GM12878 (cell line): ENCODE measurements around the gene PFKFB3. TPM values are rescaled to one million over a fixed set of nuclear protein-coding genes. Genes with fewer than 3 reads are reported as not detected.

Experiments used
- ATAC-seq: fragments of 200-7000 bp; cut with Tn5 transposase; 3 replicates; pipeline ENCODE4 v1.9.1; 2020; ENCODE audit warnings: mild to moderate bottlenecking, moderate library complexity
- BruUV-seq: library from RNA; stranded (reverse); fragments of 400-500 nt; replicated peaks from 2 replicates; lab custom pipeline; 2021; lab: Mats Ljungman, UMichigan
- CTCF ChIA-PET: fragments of 300-600 bp; sonication (Branson Sonifier 250); formaldehyde crosslinking; extraction: SDS; loops from one replicate; lab custom pipeline; 2021; ENCODE audit warnings: inconsistent platforms; lab: Yijun Ruan, JAX
- POLR2A ChIA-PET: fragments of 350-600 bp; formaldehyde crosslinking; extraction: SDS; loops from one replicate; lab custom pipeline; 2021; ENCODE audit warnings: inconsistent platforms; lab: Charles Lee
- RAD21 ChIA-PET: fragments of 300-600 bp; sonication (Branson Sonifier 250); formaldehyde crosslinking; loops from one replicate; lab custom pipeline; 2023; ENCODE audit warnings: antibody characterized with exemption; ENCODE audit not compliant: unreplicated experiment; lab: Charles Lee
- SMC1A ChIA-PET: fragments of 300-600 bp; sonication (Branson Sonifier 250); formaldehyde crosslinking; loops from one replicate; lab custom pipeline; 2023; ENCODE audit not compliant: unreplicated experiment, uncharacterized antibody; lab: Charles Lee
- DNase-seq: peaks from one replicate; pipeline ENCODE4 v3.0.0-alpha.2; 2011; ENCODE audit warnings: low read depth, low spot score
- FAIRE-seq: peaks from 3 replicates; lab custom pipeline; 2011; peaks lifted over from hg19 to GRCh38; lab: Jason Lieb, UNC
- H2AFZ ChIP-seq: 2 replicates; pipeline ENCODE4 v1.6.0; 2011; ENCODE audit warnings: low read depth, low read length, control low read depth; ENCODE audit not compliant: control insufficient read depth
- H3K27ac ChIP-seq: 2 replicates; pipeline ENCODE4 v1.5.1; 2011; ENCODE audit warnings: control low read depth; ENCODE audit not compliant: control insufficient read depth, insufficient read depth
- H3K27me3 ChIP-seq, 2 experiments: replicated peaks in 1 of 2; 2 replicates each; pipeline versions ENCODE4 v1.6.0 to v1.6.1; 2011; ENCODE audit warnings: low read length in 1 of 2; ENCODE audit not compliant: control insufficient read depth in 2 of 2, insufficient read depth in 2 of 2
- H3K36me3 ChIP-seq, 2 experiments: 2 replicates each; pipeline ENCODE4 v1.5.1; 2011; ENCODE audit warnings: low read length in 1 of 2; ENCODE audit not compliant: control insufficient read depth in 2 of 2, insufficient read depth in 2 of 2
- H3K4me1 ChIP-seq: 2 replicates; pipeline ENCODE4 v1.6.1; 2011; ENCODE audit warnings: mild to moderate bottlenecking, low read length, moderate library complexity, mixed read lengths; ENCODE audit not compliant: control insufficient read depth, insufficient read depth
- H3K4me2 ChIP-seq: 2 replicates; pipeline ENCODE4 v1.6.0; 2011; ENCODE audit warnings: control low read depth; ENCODE audit not compliant: control insufficient read depth, insufficient read depth
- H3K4me3 ChIP-seq: fragments of 200-600 bp; sonication (generic); 2 replicates; pipeline ENCODE4 v1.5.1; 2016
- H3K79me2 ChIP-seq: 2 replicates; pipeline ENCODE4 v1.6.0; 2011; ENCODE audit warnings: low read length; ENCODE audit not compliant: control insufficient read depth, insufficient read depth
- H3K9ac ChIP-seq: 2 replicates; pipeline ENCODE4 v1.8.0; 2011; ENCODE audit warnings: low read length, control low read depth, mixed read lengths; ENCODE audit not compliant: control insufficient read depth, insufficient read depth
- H3K9me3 ChIP-seq: replicated peaks from 3 replicates; pipeline ENCODE4 v1.5.1; 2011; ENCODE audit warnings: mild to moderate bottlenecking, low read length; ENCODE audit not compliant: control insufficient read depth, insufficient read depth
- H4K20me1 ChIP-seq: 2 replicates; pipeline ENCODE4 v1.6.0; 2011; ENCODE audit not compliant: control insufficient read depth, insufficient read depth
- DPF2 ChIP-seq: fragments of 450-650 bp; IDR thresholded peaks from 2 replicates; pipeline ENCODE4 v1.6.1; 2017; ENCODE audit warnings: mild to moderate bottlenecking
- FOS ChIP-seq: IDR thresholded peaks from 3 replicates; pipeline ENCODE4 v1.6.1; 2011; ENCODE audit warnings: borderline replicate concordance; ENCODE audit not compliant: insufficient read length; ENCODE audit errors: extremely low read depth
- JUNB ChIP-seq: IDR thresholded peaks from 2 replicates; pipeline ENCODE4 v1.6.1; 2016; ENCODE audit warnings: antibody characterized with exemption, mild to moderate bottlenecking
- MTA2 ChIP-seq: fragments of 450-650 bp; IDR thresholded peaks from 2 replicates; pipeline ENCODE4 v1.6.1; 2016; ENCODE audit warnings: low read depth, mild to moderate bottlenecking, moderate library complexity
- RAD51 ChIP-seq: fragments of 450-650 bp; IDR thresholded peaks from 2 replicates; pipeline ENCODE4 v1.6.1; 2016; ENCODE audit warnings: moderate library complexity, mild to moderate bottlenecking, inconsistent platforms
- STAT3 ChIP-seq: IDR thresholded peaks from 2 replicates; pipeline ENCODE4 v1.6.1; 2011; ENCODE audit warnings: low read depth, low read length, improper control_type of control experiment
- ZNF207 ChIP-seq: fragments of 450-650 bp; IDR thresholded peaks from 2 replicates; pipeline ENCODE4 v1.6.1; 2014; ENCODE audit warnings: antibody characterized with exemption, mild to moderate bottlenecking, borderline replicate concordance
- ZNF24 ChIP-seq: fragments of 450-650 bp; IDR thresholded peaks from 2 replicates; pipeline ENCODE4 v1.6.1; 2017; ENCODE audit warnings: antibody characterized with exemption, mild to moderate bottlenecking
- WGBS: methylation state at CpG from one replicate; pipeline ENCODE4 v1.1.6; 2016; ENCODE audit warnings: low lambda C conversion rate; ENCODE audit not compliant: insufficient replicate concordance, insufficient coverage; ENCODE audit errors: missing lambda C conversion rate; 5-methylcytosine and 5-hydroxymethylcytosine counted together
- in situ Hi-C: fragments of 300-500 bp; cut with MboI; formaldehyde crosslinking; loops from 9 replicates; pipeline ENCODE4 v1.14.3; 2018; ENCODE audit warnings: mixed read lengths
- intact Hi-C: fragments of 100-400 bp; cut with micrococcal nuclease; formaldehyde crosslinking; loops from one replicate; pipeline ENCODE4 v1.14.2; 2022; ENCODE audit not compliant: unreplicated experiment
- polyA plus RNA-seq, 11 experiments: library from polyadenylated mRNA; depleted of rRNA in 4 of 11; unstranded in 6 of 11; stranded (reverse) in 5 of 11; fragments of >200 nt; fragmentation: Nextera tagmentation in 4 of 11; fragmentation: Illumina TruSeq in 1 of 11; extraction: Ambion mirVana in 4 of 11; extraction: Trizol in 1 of 11; gene quantifications; 1 replicate in 1 of 11; 2 replicates in 10 of 11; pipeline versions ENCODE4 v1.2.1 to v1.2.3, GENCODE V29; 2011 to 2016; ENCODE audit warnings: inconsistent platforms in 2 of 11, missing spikeins in 2 of 11, low read depth in 1 of 11
- total RNA-seq, 4 experiments: library from RNA; depleted of rRNA in 3 of 4; stranded (reverse); fragments of >200 nt in 3 of 4; fragmentation: Illumina TruSeq in 1 of 4; extraction: Trizol in 1 of 4; gene quantifications; 2 replicates each; pipeline versions ENCODE4 v1.2.1 to v1.2.3, GENCODE V29; 2013 to 2021
- TF ChIP-seq, protein P1 (sequence below): fragments of 450-650 bp; IDR thresholded peaks from 2 replicates; pipeline ENCODE4 v1.6.1; 2017; ENCODE audit warnings: low read depth, mild to moderate bottlenecking, moderate library complexity
- TF ChIP-seq, protein P2 (sequence below): fragments of 450-650 bp; IDR thresholded peaks from 2 replicates; pipeline ENCODE4 v1.6.1; 2016; ENCODE audit warnings: mild to moderate bottlenecking, moderate library complexity, borderline replicate concordance
- TF ChIP-seq, protein P3 (sequence below): IDR thresholded peaks from 2 replicates; pipeline ENCODE4 v1.6.1; 2011; ENCODE audit warnings: borderline replicate concordance, low read depth, mild to moderate bottlenecking, moderate library complexity, low read length; ENCODE audit not compliant: insufficient read depth, poor library complexity, severe bottlenecking

Gene PFKFB3
- total and polyA plus RNA-seq, 10 of the 15 experiments (the other 5 are each of a cell fraction or from before 2014, with no cell fraction given) = 1.6 to 46.7 (median 13.7) TPM

DNA sequence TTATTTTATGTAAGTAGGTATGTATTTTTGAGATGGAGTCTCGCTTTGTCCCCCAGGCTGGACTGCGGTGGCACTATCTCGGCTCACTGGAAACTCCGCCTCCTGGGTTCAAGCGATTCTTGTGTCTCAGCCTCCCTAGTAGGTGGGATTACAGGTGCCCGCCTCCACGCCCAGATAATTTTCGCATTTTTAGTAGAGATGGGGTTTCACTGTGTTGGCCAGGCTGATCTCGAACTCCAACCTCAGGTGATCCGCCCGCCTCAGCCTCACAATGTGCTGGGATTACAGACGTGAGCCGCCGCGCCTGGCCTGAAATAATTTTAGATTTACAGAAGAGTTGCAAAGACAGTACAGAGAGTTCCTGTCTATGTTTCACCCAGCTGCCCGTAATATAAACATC lies 37.5 kb downstream of the PFKFB3 start:
- POLR2A ChIA-PET = no interaction called here
- Histone ChIP-seq H3K36me3 (peaks cover 0 to 2% of the 10 kb centered on the region in 2 experiments; a peak in 1 of 4 replicates), H3K9me3 (no peaks in the 10 kb centered on the region), H3K27ac (no peak overlapping the region), H3K9ac (no peak overlapping the region), H2AFZ (no peak overlapping the region), H3K4me3 (no peak overlapping the region), H3K27me3 (no peaks in the 10 kb centered on the region), H3K4me1 (no peaks in the 10 kb centered on the region), H4K20me1 (no peaks in the 10 kb centered on the region; the same call in 1 of the 2 replicates), H3K79me2 (no peaks in the 10 kb centered on the region), H3K4me2 (no peak overlapping the region)
- WGBS = 78% methylated on average over 16 of the region's 16 CpGs
- intact Hi-C loops (no loop called here), in situ Hi-C loops (no loop called here)
- DNase-seq = no peak
- FAIRE-seq = no peak
- no TSS peak for BruUV-seq
- ATAC-seq = no peak
- TF ChIP-seq STAT3 (no peak), RAD51 (no peak)
- RAD21 ChIA-PET = no interaction called here
- SMC1A ChIA-PET = no interaction called here
- CTCF ChIA-PET = no interaction called here

DNA sequence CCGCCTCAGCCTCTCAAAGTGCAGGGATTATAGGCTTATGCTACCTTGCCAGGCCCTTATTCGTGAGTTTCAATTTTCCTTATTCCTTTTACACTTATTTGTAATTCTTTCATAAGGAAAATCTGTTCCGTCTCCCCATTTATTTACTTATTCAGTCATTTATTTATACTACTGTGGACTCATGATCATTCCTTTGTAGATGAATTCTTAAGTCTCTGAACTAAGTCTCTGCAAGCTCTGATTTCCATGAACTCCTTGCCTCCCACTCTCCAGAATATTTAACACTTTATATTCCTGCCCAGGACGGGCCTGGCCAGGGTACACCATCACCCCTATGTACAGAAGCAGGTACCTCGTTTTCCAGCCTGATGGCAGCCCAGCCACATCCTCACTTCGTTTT lies 39.4 kb downstream of the PFKFB3 start:
- WGBS = 18% methylated on average over 6 of the region's 6 CpGs
- RAD21 ChIA-PET = no interaction called here
- no peak for ATAC-seq
- no peaks in the 10 kb centered on the region for H3K4me1 ChIP-seq
- in situ Hi-C loops (no loop called here), intact Hi-C loops (no loop called here)
- no peaks in the 10 kb centered on the region for H3K79me2 ChIP-seq
- POLR2A ChIA-PET = interaction anchor here (0.6 kb wide), 1 partner anchor 160 kb away, joined by 3 read pairs; no protein-coding TSS in a partner anchor
- CTCF ChIA-PET = interaction anchor here (0.9 to 2.2 kb wide), 2 partner anchors 160 to 164 kb away, joined by 4 to 7 read pairs; no protein-coding TSS in a partner anchor
- no peak for DNase-seq
- SMC1A ChIA-PET = interaction anchor here (0.9 to 1.7 kb wide), 3 partner anchors 14 to 160 kb away, joined by 3 to 5 read pairs (median 3); no protein-coding TSS in a partner anchor
- BruUV-seq = no TSS peak
- no peak for FAIRE-seq
- H3K27ac ChIP-seq = no peak overlapping the region
- H3K9ac ChIP-seq = no peak overlapping the region
- no peak overlapping the region for H3K4me2 ChIP-seq
- H3K36me3 ChIP-seq = no peaks in the 10 kb centered on the region
- H3K9me3 ChIP-seq = no peaks in the 10 kb centered on the region
- H3K27me3 ChIP-seq = no peaks in the 10 kb centered on the region
- H4K20me1 ChIP-seq = no peaks in the 10 kb centered on the region; the same call in 1 of the 2 replicates
- no peak overlapping the region for H3K4me3 ChIP-seq
- no peak overlapping the region for H2AFZ ChIP-seq
- TF ChIP-seq, protein P1, sequence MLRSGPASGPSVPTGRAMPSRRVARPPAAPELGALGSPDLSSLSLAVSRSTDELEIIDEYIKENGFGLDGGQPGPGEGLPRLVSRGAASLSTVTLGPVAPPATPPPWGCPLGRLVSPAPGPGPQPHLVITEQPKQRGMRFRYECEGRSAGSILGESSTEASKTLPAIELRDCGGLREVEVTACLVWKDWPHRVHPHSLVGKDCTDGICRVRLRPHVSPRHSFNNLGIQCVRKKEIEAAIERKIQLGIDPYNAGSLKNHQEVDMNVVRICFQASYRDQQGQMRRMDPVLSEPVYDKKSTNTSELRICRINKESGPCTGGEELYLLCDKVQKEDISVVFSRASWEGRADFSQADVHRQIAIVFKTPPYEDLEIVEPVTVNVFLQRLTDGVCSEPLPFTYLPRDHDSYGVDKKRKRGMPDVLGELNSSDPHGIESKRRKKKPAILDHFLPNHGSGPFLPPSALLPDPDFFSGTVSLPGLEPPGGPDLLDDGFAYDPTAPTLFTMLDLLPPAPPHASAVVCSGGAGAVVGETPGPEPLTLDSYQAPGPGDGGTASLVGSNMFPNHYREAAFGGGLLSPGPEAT = no peak
- TF ChIP-seq, protein P2, sequence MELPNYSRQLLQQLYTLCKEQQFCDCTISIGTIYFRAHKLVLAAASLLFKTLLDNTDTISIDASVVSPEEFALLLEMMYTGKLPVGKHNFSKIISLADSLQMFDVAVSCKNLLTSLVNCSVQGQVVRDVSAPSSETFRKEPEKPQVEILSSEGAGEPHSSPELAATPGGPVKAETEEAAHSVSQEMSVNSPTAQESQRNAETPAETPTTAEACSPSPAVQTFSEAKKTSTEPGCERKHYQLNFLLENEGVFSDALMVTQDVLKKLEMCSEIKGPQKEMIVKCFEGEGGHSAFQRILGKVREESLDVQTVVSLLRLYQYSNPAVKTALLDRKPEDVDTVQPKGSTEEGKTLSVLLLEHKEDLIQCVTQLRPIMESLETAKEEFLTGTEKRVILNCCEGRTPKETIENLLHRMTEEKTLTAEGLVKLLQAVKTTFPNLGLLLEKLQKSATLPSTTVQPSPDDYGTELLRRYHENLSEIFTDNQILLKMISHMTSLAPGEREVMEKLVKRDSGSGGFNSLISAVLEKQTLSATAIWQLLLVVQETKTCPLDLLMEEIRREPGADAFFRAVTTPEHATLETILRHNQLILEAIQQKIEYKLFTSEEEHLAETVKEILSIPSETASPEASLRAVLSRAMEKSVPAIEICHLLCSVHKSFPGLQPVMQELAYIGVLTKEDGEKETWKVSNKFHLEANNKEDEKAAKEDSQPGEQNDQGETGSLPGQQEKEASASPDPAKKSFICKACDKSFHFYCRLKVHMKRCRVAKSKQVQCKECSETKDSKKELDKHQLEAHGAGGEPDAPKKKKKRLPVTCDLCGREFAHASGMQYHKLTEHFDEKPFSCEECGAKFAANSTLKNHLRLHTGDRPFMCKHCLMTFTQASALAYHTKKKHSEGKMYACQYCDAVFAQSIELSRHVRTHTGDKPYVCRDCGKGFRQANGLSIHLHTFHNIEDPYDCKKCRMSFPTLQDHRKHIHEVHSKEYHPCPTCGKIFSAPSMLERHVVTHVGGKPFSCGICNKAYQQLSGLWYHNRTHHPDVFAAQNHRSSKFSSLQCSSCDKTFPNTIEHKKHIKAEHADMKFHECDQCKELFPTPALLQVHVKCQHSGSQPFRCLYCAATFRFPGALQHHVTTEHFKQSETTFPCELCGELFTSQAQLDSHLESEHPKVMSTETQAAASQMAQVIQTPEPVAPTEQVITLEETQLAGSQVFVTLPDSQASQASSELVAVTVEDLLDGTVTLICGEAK = no peak
- TF ChIP-seq JUNB = no peak
- TF ChIP-seq ZNF24 = no peak
- TF ChIP-seq FOS = no peak
- TF ChIP-seq MTA2 = no peak
- TF ChIP-seq, protein P3, sequence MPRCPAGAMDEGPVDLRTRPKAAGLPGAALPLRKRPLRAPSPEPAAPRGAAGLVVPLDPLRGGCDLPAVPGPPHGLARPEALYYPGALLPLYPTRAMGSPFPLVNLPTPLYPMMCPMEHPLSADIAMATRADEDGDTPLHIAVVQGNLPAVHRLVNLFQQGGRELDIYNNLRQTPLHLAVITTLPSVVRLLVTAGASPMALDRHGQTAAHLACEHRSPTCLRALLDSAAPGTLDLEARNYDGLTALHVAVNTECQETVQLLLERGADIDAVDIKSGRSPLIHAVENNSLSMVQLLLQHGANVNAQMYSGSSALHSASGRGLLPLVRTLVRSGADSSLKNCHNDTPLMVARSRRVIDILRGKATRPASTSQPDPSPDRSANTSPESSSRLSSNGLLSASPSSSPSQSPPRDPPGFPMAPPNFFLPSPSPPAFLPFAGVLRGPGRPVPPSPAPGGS = no peak
- TF ChIP-seq ZNF207 = no peak
- no peak for TF ChIP-seq DPF2
